GM19351 (cell line): ENCODE results near the gene SFMBT1.
A peak's percentile ranks its signal among the peaks of the same experiment; 100 is the strongest.

Experiments
- ATAC-seq: cut with Tn5 transposase; IDR thresholded peaks from one replicate; pipeline ENCODE4 v1.9.1; 2021; ENCODE audit warnings: mild to moderate bottlenecking, moderate library complexity; ENCODE audit not compliant: unreplicated experiment

Gene SFMBT1

DNA sequence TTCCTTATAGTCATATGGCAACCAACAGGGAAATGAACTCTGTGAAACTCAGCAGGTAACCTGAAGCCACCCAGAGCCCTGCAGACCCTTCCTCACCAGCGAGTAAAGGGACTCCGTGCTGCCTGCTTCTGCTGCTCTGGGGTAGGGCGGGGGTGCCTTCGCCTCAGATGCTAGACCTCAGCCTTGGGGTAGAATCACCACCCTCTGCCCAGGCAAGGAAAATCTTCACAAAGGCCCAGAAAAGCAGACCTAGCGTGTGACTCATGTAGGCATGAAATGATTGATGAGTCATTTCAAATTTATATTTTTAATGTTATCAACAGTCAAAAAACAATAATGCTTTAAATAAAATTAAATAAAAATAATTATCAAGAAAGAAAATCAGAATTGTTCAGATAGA is 155.1 kb downstream of the SFMBT1 start:
- no peak for ATAC-seq

DNA sequence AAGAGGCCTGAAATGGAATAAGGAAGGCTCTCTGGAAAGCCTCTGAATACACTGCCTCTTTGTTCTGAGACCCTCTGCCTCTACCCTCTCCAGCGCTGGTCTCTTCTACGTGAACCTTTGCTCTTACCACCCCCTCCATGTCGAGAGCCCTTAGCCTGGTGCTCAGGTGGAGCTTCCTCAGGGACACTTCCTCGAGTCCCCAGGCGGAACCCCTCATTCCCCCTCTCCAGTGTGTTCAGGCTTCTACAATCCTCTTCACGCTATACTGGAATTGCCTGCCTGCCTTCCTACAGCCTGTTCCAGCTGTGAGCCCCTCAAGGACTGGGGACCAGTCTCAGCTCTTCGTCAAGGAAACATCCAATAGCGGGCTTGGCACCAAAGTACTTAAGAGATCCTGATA is 156.0 kb downstream of the SFMBT1 start:
- ATAC-seq: no peak

DNA sequence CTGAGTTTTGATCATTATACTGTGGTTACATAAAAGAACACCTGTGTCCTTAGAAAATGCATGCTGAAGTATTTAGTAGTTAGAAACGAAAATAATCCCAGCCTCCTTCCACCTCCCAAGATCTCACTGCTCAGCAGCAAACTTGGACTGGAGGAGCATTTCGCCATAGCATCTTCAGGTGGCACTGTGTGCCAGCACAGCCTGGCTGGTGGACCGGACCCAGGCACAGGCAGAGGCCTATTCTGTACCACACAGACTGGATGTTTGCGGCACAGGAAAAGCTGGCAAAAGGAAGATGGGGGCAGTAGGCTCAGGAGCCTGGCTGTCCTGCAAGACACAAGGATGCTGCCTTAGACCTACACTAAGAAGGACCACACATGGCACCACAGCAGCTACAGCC is 158.7 kb downstream of the SFMBT1 start:
- no peak for ATAC-seq

DNA sequence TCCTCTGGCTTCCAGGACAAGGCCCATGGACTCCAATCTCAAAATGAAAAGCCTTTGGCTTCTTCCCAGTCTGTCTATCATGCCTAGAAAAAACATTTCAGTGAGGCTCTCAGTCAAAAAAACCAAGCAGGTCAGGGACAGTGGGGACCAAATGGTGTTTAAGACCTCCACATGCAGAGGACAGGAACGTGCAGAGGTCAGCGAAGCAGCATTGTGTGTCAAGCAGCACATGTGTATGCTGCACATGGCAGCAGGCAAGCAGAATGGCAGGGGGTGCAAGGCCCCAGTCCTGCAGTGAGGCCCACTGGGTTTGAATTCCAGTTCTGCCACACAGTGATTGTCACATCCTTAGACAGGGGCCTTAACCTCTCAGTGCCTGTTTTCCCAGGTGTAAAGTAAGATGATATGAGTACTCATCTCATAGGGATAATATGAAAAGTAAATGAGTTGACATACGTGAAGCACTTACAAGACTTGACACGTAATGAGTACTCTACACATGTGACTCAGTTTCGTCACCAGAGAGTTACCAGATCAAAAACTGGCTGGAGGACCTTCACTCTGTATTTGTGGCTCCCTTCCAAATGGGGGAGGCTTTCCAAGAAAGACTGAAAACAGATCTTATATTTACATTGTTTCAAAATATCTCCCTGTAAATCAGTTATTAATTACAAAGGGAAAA is 159.7 kb downstream of the SFMBT1 start:
- ATAC-seq: no peak

DNA sequence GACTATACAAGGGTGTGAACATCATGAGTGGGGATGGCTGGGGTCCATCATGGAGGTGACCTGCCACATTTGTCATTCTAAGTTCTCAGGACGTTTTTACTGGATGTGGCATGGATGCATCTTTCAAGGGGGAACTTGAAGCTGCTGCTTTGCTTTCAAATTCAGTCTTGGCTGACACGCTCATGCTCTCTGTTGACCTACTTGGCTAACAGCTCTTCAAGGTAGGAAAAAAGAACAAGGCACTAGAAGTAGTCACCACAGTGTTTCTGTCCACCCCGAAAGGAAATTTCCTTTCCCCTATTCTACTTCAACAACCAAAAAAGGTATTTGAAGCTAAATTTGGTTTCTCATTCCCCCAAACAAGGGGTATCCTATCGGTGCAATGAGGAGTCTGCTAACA is 163.5 kb downstream of the SFMBT1 start:
- ATAC-seq: no peak

DNA sequence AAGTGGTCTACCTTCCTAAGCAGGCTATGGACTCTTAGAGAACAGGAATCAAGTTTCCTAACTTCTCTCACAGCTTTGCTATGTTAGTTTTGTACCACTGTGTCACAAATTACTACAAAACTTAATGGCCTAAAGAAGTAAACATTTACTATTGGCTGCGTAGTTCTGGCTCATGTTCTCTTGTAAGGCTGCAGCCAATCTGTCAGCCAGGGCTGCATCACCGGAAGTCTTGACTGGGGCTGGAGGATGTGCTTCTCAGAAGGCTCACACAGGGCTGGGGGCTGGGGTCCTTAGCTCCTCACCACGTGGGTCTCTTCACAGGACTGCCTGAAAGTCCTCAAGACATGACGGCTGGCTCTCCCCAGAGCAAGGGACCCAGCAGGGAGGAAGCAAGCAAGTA is 164.0 kb downstream of the SFMBT1 start:
- no peak for ATAC-seq

DNA sequence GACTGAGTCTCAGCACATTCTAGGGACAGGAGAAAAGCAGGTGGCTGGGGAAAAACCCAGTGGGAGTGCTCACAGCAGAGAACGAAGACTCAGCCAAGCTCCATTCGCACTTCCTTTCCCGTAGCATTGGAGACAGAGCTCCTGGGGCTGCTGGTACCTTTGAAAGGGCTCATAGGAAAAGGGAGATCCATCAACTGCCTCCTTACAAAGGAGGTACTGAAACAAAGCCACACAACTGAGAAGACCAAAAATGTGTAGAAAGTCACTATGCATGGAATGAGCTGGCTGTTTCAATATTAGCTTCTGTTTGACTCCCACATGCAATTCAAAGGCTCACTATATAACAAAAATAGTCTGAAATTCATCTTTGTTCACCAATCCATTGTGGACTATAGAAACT is 165.4 kb downstream of the SFMBT1 start:
- ATAC-seq: peak; percentile 64

DNA sequence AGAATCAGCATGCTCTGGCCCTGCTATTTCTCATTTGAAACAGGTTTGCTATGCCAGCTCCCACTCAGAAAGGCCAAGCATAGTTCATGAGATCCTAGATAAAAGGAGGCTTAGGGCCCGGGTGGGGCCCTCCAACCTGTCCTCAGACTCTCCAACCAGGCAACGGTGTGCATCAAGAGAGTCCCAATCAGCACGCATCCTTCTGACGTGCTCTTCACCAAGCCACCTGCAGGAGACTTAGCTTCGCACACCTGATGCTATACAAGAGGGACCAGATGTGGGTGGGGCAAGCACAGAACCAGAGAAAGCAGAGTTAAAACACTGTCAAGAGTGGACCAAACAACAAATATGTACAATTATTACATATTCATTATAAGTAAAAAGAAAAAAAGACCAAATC is 165.8 kb downstream of the SFMBT1 start:
- ATAC-seq: peak; percentile 37

DNA sequence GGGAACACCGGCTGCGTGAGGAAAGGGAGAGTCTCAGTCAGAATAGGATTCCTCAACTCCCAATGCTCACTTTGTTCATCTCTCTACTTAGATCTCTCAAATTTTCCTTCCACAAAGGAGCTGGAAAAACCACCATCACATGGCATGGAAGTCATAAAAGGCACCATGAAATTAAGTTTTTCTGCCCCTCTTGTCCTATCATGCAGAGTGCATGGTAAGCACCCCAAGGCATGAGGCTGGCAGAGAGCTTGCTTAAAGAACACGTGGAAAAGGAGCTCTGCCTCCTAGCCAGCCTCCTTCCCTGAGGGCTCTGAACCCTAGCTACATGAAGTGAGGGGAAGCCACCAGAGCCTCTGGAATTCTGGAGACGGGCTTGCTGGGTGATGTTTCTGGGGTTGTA is 166.3 kb downstream of the SFMBT1 start:
- no peak for ATAC-seq

DNA sequence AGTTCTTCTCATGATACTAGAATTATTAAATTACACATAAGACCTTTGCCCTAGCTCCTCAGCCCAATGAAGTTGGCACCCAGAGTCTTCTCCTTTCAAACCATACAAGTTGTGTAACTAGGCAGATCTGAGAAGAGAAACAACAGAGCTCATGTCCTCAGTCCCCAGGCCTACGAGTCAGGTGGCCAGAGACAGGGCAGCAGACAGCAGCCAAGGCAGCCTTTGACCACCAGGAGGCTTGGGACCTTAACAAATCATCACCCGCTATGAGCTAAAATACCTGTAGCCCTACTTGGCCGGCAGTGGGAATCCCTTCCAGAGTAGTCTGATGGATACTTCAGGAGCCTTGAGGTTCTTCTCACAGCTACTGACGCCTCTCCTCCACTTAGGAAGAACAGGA is 166.8 kb downstream of the SFMBT1 start:
- ATAC-seq: no peak

DNA sequence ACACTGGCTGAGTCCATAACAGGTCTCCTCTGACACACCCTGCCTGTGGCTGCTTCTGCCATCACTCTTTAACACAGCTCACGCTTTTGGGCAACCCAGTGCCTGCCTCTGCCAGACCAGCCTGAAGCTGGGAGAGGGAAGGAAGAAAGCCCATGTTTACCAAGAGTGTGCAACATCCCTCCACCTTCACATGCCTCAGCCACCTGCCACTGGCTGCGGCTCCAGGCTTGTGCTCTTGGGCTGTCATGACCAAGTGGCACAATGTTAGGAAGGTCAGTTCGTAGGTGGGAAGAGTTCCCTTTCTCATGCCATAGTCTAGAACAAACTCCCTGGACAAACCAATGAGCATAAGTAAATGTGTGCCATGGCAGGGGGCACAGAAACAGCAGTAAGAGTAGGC is 168.8 kb downstream of the SFMBT1 start:
- no peak for ATAC-seq

DNA sequence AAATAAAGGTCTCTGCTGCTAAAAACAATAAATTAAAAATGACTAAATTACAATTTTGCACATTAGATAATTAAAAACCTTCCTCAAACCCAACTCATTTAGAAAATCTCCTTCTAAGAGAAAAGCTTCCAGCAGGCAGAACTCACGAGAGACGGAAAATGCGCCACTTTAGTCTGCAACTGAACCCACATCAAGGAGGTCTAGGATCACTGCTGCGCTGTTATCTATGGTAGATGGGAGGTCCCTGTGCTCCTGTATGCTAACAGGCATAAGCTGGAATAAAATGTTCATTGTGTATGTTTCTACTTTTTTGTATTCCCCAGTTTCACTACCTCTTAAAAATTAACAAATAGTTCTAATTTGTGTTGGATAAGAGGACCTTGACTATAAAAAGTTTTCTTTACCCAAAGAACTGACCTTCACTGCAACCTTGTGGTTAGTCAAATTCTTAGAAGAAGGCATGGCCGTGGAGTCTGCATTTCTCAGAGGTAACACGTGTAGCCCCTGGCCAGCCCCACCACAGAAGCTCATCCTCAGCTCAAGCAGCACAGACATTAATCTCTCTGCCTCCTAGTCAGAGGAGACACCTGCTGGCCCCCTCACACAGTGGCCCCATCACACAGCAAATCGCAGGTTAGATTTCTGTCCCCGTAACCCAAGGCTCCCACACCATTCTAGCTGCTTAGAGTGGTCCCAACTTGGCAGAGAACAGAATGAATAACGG is 170.8 kb downstream of the SFMBT1 start:
- ATAC-seq: no peak

DNA sequence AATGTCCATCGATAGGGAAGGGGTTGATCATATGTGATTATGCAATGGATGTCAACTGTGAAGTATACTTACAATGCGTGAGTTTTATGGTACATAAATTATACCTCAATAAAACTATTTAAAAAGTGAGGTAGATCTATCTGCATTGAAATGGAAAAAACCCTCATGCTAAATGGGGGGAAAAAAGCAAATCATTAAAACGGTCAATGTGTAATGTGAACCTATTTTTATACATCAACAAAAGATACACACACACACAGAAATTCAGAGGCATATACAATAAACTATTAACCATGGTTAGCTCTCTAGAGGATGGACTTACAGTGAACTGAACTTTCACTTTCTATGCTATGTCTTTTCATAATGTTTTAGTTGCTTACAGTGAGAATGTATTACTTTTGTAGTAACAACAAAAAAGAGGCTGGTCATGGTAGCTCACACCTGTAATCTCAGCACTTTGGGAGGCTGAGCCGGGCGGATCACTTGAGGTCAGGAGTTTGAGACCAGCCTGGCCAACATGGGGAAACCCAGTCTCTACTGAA is 171.6 kb downstream of the SFMBT1 start:
- ATAC-seq: no peak

DNA sequence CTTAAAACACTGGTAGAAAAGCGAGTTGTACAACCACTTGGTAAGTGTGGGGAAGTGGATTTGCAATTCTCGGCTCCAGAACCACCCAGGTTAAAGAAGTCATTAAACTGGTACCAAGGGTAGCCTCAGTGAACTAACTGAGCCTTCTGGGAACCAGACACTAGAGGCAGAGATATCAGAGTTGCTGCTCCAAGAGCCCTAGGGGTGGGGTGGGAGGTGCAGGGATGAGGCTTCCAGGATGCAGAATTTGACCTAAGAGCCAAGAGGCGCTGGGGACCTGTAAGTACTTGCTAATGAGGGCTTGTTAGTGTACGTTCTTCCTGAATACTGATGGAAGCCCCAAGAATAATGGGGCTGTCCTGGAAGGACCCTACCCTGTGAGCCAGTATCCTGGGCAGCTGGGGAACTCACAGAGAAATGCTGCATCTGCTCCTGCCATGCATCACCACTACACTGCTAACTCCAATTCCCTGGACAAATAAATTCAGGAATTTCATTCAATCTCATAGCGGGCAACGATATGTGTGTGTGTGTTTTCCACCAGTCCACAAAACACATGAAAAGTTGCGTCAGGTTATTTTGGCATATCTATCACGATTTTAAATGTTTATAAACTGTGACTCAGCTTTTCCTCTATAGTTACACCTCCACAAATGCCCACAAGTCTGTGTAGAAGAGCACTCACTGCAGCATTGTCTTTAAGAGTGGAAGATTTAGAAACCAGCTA is 172.3 kb downstream of the SFMBT1 start:
- ATAC-seq: no peak

DNA sequence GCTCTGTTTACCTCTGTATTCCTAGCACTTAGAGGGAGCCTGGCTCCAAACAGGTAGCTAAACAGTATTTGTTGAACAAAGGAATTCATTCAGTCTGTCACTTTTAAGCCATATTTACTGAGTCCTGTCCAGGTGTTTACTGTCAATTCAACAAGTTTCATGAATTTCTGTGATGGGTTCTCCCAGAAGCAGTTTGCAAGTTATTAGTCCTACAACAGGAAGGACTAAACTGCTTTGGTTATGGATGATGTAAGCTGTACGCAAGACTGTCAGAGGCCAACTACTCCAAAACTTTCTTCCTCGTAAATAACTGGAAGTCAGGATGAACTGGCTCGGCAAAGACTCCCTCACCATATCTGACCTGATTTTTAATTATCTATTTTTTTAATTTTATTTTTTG is 173.6 kb downstream of the SFMBT1 start:
- ATAC-seq: no peak

DNA sequence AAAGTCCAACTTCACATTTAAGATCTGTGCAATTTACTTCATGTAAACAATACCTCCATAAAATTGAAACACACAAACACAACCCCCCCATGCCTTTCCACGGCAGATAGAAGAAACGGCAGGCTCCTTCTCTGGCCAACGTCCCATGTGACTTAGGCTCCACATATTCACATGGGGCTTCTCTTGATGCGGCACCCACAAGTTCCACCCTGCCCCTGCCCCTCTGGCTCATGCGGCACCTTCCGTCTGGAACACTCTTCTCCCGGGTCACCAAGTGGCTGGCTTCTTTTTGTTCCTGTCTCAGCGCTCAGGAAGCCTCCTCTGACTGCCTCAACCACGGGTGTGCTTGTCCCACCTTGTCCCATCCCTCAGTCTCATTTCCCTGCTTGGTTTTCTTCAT is 174.1 kb downstream of the SFMBT1 start:
- ATAC-seq: no peak

DNA sequence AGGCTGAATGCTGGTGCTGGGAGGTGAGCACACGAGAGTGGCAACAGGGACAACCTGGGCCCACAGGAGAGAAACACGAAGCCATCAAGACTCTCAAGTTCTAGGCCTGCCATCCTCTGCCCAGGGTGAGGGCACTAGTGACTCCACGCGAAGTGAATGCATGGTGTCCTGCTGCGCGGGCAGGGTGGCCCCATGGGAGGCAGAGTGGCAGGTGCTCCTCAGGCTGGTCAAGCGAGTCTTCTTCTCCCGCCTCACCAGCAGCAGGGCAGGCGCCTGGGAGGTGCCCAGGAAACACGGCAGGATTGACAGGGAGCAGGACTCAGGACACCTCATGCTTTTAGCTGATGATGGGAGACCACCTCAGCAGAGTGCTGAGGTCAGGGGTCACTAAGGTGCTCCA is 175.4 kb downstream of the SFMBT1 start:
- no peak for ATAC-seq

DNA sequence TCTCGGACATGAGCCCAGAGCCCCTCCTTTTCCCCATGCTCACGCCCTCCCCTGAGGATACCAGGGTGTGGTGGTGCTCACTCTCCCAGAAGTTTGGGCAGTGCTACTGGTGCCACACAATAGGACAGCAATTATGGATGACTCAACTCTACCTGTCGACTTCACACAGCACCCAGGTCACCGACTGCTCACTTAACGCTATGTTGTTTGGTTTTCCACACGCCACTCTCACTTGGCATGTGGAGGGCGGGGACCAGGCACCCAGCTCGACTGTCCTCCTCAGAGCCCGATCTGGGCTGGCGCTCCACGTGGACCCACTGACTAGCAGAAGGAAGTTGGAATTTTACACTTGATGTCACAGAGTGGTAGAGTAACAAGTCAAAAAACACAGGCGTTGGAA is 179.4 kb downstream of the SFMBT1 start:
- no peak for ATAC-seq

DNA sequence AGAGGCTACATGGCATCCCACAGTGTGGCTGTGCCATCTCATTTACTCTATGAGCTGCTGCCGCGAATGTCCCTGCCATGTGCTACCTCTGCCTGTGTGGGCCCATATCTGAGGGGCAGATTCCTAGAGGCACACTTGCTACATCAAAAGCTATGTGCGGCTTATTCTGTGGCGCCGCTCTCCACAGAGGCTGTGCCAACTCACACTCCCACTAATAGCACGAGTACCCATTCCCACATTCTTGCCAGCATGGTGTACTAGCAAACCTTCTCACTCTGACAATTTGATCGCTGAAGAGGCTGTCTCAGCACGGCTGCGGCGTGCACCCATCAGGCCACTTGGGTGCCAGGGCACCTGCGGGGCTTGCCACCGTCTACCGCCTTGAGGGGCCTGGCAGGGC is 179.9 kb downstream of the SFMBT1 start:
- no peak for ATAC-seq

DNA sequence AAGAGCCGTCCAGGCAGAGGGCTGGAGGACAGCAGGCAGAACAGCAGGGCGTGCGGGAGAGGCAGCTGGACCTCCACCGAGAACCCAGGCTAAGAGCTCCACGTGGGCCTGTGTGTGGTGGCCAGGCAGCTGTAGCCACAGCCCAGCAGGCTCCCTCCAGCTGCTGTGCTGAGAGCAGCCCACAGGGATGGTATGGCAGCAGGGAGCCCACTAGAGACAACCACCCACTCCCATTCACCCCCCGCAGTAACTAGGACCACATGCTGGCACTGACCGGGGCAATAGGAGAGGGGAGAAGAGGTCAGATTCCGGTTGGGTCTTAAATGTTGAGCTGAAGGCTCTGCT is 185.5 kb downstream of the SFMBT1 start:
- ATAC-seq: no peak

DNA sequence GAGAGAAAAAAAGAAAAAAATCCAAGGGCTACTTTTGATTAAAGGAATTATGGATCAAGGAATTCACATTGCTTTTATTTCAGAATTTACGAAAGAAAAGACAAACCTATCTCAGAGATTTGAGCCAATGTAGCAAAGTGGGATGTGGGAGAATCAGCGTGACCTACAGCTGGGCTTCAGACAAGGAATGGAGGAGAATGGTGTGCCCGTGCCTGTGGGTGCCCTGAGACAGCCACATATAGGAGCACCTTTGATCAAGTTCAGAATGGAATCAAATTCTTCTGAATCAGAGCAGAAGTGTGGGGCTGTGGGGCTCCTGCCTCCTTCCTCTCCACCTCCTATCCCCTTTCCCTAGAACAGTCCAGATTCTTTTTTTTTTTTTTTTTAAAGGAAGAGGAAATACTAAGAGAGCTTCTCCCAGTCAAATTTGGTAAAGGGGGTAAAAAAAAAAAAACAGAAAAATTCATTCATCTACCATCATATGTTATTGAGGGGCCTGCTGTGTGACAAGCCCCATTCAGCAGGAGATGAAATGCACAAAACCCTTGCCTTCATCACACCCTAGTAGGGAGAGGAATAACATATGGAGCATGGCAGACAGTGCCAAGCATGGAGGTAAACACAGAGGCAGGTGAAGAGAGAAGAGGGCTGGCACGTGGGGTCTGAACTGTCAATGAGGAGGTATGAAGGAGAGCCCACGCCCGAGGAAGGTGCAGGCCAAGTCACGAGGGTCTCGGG is 186.0 kb downstream of the SFMBT1 start:
- ATAC-seq: no peak
